Anterior cingulate cortex (tissue), 58 donors: Measurements from ENCODE around the gene C1orf52.

ENCODE experiments used
- DNase-seq, 58 donors: peaks; one replicate each; lab custom pipeline; 2025; lab: John Stamatoyannopoulos, UW

Gene C1orf52

DNA sequence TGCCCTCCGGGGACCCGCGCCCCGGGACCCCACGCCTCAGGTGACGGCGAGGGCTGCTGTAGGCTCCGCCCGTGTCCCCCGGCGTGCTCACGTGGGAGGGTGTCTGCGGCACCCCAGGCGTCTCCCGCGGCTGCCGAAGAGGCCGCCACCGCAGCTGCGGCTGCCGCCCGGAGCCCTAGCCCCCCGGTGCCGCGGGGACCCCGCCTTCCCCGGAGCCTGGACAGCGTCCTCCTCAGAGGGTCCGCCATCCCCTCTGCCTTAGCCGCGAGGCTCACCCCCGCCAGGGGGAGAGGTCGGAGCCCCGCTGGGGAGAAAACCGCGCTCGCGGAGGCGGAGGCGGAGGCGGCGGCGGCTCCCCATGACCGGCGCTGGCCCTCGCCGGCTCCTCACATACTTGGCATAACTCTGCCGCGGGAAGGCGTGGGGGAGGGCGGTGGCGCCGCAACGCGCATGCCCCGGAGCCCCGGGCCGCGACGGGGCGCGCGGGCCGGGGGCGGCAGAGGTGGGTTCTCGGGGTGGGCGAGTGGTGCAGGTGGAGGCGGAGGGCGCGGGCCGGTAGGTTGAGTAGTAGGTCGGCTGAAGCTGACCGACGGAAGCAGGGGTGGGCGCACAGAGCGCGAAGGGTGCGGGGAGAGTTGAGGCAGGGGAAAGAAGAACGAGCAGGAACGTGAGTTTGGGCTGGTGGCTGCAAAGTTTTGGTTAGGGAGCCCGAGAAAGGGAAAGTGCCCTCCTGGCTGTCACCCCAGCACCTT lies 57.9 kb downstream of the C1orf52 start:
- peak in 40 of 58 donors; percentile 6 to 63 (median 31) for DNase-seq

DNA sequence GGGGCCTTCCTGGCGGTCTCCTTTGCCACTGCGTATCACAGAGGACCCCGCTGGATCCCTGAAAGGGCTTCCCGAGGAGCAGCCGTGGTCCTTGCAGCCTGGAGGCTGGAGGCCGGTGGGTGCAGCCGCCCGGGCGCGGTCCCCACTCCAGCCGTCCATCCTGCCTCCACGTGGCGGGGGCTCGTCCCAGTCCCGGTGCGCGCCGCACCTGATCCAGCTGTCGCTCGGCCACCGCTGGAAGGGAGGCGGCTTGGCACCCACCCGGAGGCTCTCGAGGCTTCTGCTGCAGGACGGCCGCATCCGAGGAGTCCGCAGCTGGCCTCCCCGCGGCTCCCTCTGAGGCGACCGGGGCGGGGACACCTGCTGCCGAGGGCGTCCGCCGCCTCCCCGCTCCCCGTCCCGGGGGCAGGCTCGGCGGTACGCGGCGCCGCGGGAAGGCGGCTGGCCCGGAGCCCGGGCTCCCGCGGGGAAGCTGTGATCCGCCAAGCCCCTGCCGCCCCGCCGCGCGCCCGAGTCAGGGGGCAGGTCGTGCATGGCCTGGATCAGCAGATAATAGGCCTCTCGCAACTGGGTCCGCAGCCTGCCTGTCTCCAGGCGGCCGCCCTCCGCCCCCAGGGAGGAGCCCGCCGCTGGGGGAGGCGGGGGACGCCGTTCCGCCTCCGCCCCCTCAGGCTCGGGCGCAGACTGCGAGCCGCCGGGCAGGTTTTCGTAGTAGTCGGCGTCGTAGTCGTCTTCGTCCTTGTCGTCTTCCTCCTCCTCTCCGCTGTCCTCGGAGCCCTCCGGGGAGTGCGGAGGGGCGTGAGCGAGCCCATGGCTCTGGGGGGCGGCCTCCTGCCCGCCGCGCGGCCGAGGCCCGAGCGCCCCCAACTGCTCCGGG lies 58.8 kb downstream of the C1orf52 start, which contains the start of gene SYDE2:
SYDE2 (minus strand) TSS at position 554 of the 877 bp plus-strand sequence; CDS start at position 534, 20 bp downstream.
- DNase-seq = peak in 45 of 58 donors; percentile 17 to 66 (median 40)
